Measurements from ENCODE around the gene ARHGAP23. TPM values are rescaled to one million over a fixed set of nuclear protein-coding genes. Genes with fewer than 3 reads are reported as not detected.

Gene ARHGAP23
- total RNA-seq, 4 donors from 2014 or later = 13.0 to 40.8 (median 24.6) TPM

DNA sequence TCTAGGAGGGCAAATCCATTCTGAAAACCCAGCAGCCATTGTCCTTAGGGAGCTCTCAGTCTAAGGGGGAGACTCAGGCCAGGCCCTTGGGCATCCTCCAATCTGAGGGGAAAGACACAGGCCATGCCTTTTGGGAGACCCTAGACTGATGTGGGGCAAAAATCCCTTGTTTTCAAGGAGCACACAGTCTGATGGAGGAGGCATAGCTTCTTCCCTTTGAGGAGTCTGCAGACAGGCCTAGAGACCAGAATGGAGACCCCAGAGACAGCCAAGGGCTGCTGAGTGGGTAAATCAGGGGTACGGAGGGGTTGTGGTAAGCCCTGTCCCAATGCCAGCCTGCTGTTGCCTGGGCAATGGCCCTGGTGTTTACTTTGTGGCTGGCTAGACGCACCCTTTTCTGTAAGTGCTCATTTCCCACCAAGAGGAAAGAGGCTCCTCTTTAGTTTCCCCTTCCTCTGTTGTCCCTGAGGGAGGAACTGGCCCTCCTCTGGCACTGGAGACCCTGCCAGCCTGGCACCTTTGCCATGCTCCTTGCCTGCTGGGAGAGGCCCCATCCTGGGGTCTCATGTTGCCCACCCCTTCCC lies 19.3 kb downstream of the ARHGAP23 start:
- H3K36me3 ChIP-seq = no peaks in the 10 kb centered on the region
- WGBS, 2 donors = 37 to 100% methylated on average over 1 to 2 of the region's 2 CpGs
- H3K9me3 ChIP-seq = no peaks in the 10 kb centered on the region
- DNase-seq = no peak
- H3K27ac ChIP-seq = peak overlapping the region in 1 of 3 donors; percentile 1
- TF ChIP-seq POLR2A (IDR thresholded peaks at IDR 0.05) = no peak
- TF ChIP-seq, protein P1, sequence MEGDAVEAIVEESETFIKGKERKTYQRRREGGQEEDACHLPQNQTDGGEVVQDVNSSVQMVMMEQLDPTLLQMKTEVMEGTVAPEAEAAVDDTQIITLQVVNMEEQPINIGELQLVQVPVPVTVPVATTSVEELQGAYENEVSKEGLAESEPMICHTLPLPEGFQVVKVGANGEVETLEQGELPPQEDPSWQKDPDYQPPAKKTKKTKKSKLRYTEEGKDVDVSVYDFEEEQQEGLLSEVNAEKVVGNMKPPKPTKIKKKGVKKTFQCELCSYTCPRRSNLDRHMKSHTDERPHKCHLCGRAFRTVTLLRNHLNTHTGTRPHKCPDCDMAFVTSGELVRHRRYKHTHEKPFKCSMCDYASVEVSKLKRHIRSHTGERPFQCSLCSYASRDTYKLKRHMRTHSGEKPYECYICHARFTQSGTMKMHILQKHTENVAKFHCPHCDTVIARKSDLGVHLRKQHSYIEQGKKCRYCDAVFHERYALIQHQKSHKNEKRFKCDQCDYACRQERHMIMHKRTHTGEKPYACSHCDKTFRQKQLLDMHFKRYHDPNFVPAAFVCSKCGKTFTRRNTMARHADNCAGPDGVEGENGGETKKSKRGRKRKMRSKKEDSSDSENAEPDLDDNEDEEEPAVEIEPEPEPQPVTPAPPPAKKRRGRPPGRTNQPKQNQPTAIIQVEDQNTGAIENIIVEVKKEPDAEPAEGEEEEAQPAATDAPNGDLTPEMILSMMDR (IDR thresholded peaks at IDR 0.05) = no peak
- no peak overlapping the region for H3K4me3 ChIP-seq (replicated peaks in 1 of 3)
- H3K4me1 ChIP-seq = peaks cover 0 to 18% of the 10 kb centered on the region in 2 donors
- intact Hi-C loops (cut with DNase I) = no loop called here
- no peaks in the 10 kb centered on the region for H3K27me3 ChIP-seq

DNA sequence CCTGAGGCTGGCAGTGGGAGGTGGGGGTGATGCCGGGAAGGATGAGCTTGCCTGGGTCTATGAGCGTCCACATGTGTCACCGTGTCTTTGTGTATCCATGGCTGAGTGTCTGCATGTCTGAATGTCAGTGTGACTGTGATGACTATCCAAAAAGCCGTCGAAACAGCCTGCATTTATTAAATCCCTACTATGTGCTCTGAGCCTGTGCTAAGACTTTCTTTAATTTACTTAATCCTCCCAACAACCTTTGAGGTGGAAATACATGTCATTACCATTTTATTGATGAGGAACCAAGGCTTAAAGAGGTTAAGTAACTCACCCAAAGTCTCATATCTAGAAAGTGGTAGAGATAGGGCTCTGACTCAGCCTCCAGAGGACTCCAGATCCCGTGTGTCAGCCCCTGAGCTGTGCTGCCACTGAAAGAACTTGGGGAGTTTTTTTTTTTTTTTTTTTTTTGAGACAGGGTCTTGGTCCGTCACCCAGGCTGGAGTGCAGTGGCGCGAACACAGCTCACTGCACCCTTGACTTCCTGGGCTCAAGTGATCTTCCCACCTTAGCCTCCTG lies 20.0 kb downstream of the ARHGAP23 start:
- Histone ChIP-seq H3K9me3 (no peaks in the 10 kb centered on the region), H3K27ac (no peak overlapping the region), H3K27me3 (no peaks in the 10 kb centered on the region), H3K36me3 (no peaks in the 10 kb centered on the region), H3K4me1 (peaks cover 0 to 22% of the 10 kb centered on the region in 2 donors), H3K4me3 (replicated peaks in 1 of 3) (no peak overlapping the region)
- intact Hi-C loops (cut with DNase I) = no loop called here
- no peak for DNase-seq
- 81 to 82% methylated on average over 9 of the region's 9 CpGs for WGBS, 2 donors
- TF ChIP-seq POLR2A (IDR thresholded peaks at IDR 0.05) = no peak
- TF ChIP-seq, protein P1 (IDR thresholded peaks at IDR 0.05) = no peak

DNA sequence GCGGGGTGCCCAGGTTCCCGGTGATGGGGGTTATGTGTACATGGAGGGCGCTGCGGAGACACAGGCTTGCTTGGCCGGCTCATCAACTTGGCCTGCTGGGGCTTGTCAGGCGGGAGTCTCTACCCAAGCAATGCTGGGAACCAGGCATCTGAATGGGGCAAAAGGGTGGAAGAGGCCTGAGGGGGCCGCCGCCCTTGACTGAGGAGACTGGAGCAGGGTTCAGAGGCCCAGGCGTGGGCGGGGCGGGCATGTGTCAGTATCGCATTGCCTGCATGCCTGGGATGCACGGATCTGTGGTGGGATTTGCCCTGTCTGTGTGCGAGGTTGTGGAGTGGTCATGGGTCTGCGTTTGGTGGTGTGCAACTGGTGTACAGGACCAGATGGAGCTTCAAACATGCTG lies 21.1 kb downstream of the ARHGAP23 start:
- no peaks in the 10 kb centered on the region for H3K9me3 ChIP-seq
- DNase-seq = no peak
- TF ChIP-seq, protein P1 (IDR thresholded peaks at IDR 0.05) = no peak
- no peak for TF ChIP-seq POLR2A (IDR thresholded peaks at IDR 0.05)
- peaks cover 0 to 26% of the 10 kb centered on the region in 2 donors for H3K4me1 ChIP-seq
- H3K27ac ChIP-seq = no peak overlapping the region
- no peaks in the 10 kb centered on the region for H3K36me3 ChIP-seq
- no peaks in the 10 kb centered on the region for H3K27me3 ChIP-seq
- WGBS, 2 donors = 69 to 87% methylated on average over 12 to 14 of the region's 15 CpGs
- intact Hi-C loops (cut with DNase I) = no loop called here
- no peak overlapping the region for H3K4me3 ChIP-seq (replicated peaks in 1 of 3)

DNA sequence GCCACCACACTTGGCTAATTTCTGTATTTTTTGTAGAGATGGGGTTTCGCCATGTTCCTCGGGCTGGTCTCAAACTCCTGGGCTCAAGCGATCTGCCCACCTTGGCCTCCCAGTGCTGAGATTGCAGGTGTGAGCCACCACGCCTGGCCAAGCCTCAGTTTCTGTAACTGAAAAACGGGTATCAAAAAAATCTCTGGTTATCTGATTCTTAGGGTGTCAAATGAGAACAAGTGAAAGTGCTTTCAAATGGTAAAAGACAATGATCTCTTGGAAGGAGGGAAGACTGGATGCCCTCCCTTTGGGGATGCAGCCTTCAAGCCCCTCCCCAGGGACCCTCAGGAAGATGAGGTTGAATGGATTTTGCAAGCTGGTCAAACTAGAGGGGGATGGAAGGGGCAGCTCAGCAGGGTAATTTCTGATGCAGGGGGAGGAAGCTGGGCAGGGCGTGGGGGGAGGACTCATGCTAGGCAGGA lies 22.3 kb downstream of the ARHGAP23 start:
- no peak for DNase-seq
- peaks cover 0 to 35% of the 10 kb centered on the region in 2 donors for H3K4me1 ChIP-seq
- intact Hi-C loops (cut with DNase I) = no loop called here
- no peaks in the 10 kb centered on the region for H3K27me3 ChIP-seq
- TF ChIP-seq POLR2A (IDR thresholded peaks at IDR 0.05) = no peak
- TF ChIP-seq, protein P1 (IDR thresholded peaks at IDR 0.05) = no peak
- WGBS, 2 donors = 75 to 86% methylated on average over 6 of the region's 6 CpGs
- H3K27ac ChIP-seq = peak overlapping the region in 1 of 3 donors; percentile 61
- H3K36me3 ChIP-seq = no peaks in the 10 kb centered on the region
- H3K4me3 ChIP-seq (replicated peaks in 1 of 3) = no peak overlapping the region
- H3K9me3 ChIP-seq = no peaks in the 10 kb centered on the region

All from thyroid gland (tissue), 4 donors.